ENCODE measurements around the gene SHTN1. TPM values are rescaled to one million over a fixed set of nuclear protein-coding genes. Genes with fewer than 3 reads are reported as not detected.

Gene SHTN1
- total RNA-seq, 1 donor from 2014 or later, result 3.0 TPM

DNA sequence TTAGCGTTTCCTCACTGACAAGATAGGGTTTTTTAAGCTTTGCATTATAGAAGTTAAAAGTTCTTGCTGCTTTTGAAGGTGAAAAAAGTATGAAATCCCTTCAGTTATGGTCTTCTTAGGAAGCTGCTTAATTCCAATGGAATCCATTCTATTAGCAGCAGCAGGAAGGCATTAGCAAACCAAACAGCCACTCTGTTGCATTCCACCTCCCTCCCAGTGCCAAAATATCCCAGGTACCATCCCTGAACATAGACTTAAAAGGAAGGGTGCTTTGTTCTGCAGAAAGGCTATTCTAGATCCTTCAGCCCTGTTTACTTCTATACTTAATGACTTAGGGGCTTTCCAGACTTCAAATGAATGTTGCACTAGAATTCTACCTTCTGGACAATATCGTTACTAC lies 131.9 kb downstream of the SHTN1 start:
- Histone ChIP-seq H3K36me3 (no peaks in the 10 kb centered on the region), H3K4me3 (no peak overlapping the region), H3K4me1 (no peaks in the 10 kb centered on the region), H3K27me3 (no peaks in the 10 kb centered on the region), H3K9me3 (no peaks in the 10 kb centered on the region), H3K27ac (no peak overlapping the region)
- no peak for DNase-seq (ENCODE audit: low spot score in 2 of 2)
- intact Hi-C loops (cut with DNase I), result no loop called here
- TF ChIP-seq, protein P1, sequence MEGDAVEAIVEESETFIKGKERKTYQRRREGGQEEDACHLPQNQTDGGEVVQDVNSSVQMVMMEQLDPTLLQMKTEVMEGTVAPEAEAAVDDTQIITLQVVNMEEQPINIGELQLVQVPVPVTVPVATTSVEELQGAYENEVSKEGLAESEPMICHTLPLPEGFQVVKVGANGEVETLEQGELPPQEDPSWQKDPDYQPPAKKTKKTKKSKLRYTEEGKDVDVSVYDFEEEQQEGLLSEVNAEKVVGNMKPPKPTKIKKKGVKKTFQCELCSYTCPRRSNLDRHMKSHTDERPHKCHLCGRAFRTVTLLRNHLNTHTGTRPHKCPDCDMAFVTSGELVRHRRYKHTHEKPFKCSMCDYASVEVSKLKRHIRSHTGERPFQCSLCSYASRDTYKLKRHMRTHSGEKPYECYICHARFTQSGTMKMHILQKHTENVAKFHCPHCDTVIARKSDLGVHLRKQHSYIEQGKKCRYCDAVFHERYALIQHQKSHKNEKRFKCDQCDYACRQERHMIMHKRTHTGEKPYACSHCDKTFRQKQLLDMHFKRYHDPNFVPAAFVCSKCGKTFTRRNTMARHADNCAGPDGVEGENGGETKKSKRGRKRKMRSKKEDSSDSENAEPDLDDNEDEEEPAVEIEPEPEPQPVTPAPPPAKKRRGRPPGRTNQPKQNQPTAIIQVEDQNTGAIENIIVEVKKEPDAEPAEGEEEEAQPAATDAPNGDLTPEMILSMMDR (IDR thresholded peaks at IDR 0.05), result no peak

DNA sequence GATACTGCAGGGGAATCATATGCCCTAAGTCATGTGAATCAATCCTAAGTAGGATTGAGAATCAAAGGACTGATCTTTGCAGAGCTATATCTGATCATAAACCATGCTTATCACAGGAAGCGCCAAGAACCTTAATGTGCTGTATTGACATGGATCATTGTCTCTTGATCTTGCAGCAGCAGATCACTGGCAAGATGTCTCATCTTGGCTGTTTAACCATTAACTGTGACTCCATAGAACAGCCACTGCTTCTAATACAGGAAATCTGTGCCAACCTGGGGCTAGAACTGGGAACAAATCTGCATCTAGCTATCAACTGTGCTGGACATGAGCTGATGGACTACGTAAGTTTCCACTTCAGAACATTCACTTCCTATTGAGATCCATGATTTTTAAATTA lies 134.0 kb downstream of the SHTN1 start:
- DNase-seq (ENCODE audit: low spot score in 2 of 2), result no peak
- intact Hi-C loops (cut with DNase I), result no loop called here
- Histone ChIP-seq H3K9me3 (no peaks in the 10 kb centered on the region), H3K4me3 (no peak overlapping the region), H3K4me1 (no peaks in the 10 kb centered on the region), H3K36me3 (no peaks in the 10 kb centered on the region), H3K27me3 (no peaks in the 10 kb centered on the region), H3K27ac (no peak overlapping the region)
- TF ChIP-seq, protein P1 (IDR thresholded peaks at IDR 0.05), result no peak

DNA sequence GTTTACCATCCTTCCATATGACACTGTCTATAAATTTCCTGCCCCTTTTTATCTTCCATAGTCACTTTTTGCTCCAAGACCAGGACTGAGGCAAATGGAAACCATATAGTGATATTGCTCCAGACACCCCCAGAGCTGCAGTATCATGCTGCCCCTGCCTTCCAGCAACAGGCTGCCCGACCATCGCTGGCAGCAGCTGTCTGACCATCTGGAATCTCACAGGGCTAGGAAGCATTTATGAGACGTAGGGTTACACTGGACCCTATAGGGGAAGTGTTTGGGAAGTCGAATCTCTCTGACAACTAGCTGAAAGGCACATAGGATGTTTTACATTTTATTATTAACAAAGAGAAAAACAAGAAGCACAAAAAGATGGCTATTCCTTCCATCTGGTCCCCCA lies 136.3 kb downstream of the SHTN1 start:
- intact Hi-C loops (cut with DNase I), result no loop called here
- TF ChIP-seq, protein P1 (IDR thresholded peaks at IDR 0.05), result no peak

DNA sequence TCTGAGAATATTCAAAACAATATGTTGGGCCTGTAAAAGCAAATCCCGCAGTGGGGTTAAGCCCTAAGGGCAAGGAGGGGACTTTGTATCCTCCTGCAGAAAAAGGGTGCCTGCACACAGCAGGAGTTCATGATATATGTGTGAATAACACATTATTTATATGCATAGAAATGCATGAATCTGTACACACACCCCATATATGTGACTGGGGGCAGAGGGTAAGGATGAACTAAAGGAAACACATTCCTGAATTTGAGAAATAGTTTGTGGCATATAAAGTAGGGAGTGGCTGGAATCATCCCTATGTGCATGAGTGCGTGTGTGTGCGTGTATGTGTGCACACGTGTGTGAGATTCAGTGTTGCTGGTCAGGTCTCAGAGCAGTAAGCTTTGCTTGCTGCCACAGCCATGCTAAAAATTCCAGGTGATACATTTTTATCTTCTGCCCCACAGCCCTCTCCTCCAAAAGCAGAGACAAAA lies 136.8 kb downstream of the SHTN1 start:
- Histone ChIP-seq H3K36me3 (no peaks in the 10 kb centered on the region), H3K27ac (no peak overlapping the region), H3K27me3 (no peaks in the 10 kb centered on the region), H3K4me3 (no peak overlapping the region), H3K4me1 (no peaks in the 10 kb centered on the region), H3K9me3 (no peaks in the 10 kb centered on the region)
- intact Hi-C loops (cut with DNase I), result no loop called here
- TF ChIP-seq, protein P1 (IDR thresholded peaks at IDR 0.05), result no peak
- no peak for DNase-seq (ENCODE audit: low spot score in 2 of 2)

More for the DNA sequence above, 136.3 kb downstream of the SHTN1 start:
- no peak for DNase-seq (ENCODE audit: low spot score in 2 of 2)
- Histone ChIP-seq H3K4me3 (no peak overlapping the region), H3K4me1 (no peaks in the 10 kb centered on the region), H3K27me3 (no peaks in the 10 kb centered on the region), H3K9me3 (no peaks in the 10 kb centered on the region), H3K36me3 (no peaks in the 10 kb centered on the region), H3K27ac (no peak overlapping the region)

- Histone ChIP-seq H3K27me3 (no peaks in the 10 kb centered on the region), H3K9me3 (no peaks in the 10 kb centered on the region), H3K36me3 (no peaks in the 10 kb centered on the region), H3K27ac (no peak overlapping the region), H3K4me3 (no peak overlapping the region), H3K4me1 (no peaks in the 10 kb centered on the region)
- intact Hi-C loops (cut with DNase I), result no loop called here
- TF ChIP-seq, protein P1 (IDR thresholded peaks at IDR 0.05), result no peak
- no peak for DNase-seq (ENCODE audit: low spot score in 2 of 2)
Measured at GRCh38 chr10:116866987-116867595, 137.9 kb downstream of the SHTN1 start.

- Histone ChIP-seq H3K27me3 (no peaks in the 10 kb centered on the region), H3K27ac (no peak overlapping the region), H3K4me3 (no peak overlapping the region), H3K36me3 (no peaks in the 10 kb centered on the region), H3K9me3 (no peaks in the 10 kb centered on the region), H3K4me1 (no peaks in the 10 kb centered on the region)
- TF ChIP-seq, protein P1 (IDR thresholded peaks at IDR 0.05), result no peak
- intact Hi-C loops (cut with DNase I), result no loop called here
- no peak for DNase-seq (ENCODE audit: low spot score in 2 of 2)
Measured at GRCh38 chr10:116866066-116866465, 138.9 kb downstream of the SHTN1 start.

Data from ascending aorta (tissue), 2 donors.